Measurements from ENCODE around the gene POLA2.
"Not testable (repeated sequence)": the region's sequence is repeated elsewhere in the genome, so short reads cannot be mapped to it uniquely, and the experiment has no call there.

Gene POLA2

GRCh38 chr11:65261591-65262380 is at the start of gene POLA2:
TSS of gene POLA2 (plus strand) at chr11:65261962. CDS start at chr11:65262293, 331 bp downstream.
- DNase-seq (ENCODE audit: low read depth) = peak; percentile 89

GRCh38 chr11:65212226-65212801 is 49.4 kb upstream of the POLA2 start:
- DNase-seq (ENCODE audit: low read depth) = no peak

GRCh38 chr11:65213322-65214211 is 48.2 kb upstream of the POLA2 start:
- DNase-seq (ENCODE audit: low read depth) = no peak

DNA sequence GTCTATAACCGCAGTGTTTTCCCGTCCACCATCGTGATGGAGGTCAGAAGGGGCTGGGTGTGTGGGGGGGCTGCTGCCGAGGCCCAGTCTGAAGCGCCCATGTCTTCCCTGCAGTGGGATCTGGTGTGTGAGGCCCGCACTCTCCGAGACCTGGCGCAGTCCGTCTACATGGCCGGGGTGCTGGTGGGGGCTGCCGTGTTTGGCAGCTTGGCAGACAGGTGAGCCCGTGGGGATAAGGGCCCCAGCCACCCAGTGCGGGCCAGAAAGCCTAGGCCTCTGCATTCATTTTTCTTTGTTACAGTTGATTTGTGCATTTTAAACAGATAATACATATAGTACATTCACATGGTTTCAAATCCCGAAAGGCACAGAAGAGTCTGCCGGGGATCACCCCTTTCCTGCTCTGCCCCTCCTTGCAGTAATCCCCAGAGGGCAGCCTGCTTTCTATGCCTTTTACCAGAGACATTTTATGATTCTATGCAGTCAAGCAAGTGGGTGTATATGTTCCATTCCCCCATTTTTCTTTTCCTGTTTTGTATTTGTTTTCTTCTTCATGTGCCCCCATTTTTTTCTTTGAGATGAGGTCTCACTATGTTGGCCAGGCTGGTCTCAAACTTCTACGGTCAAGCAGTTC is 47.4 kb upstream of the POLA2 start:
- no peak for DNase-seq (ENCODE audit: low read depth)

DNA sequence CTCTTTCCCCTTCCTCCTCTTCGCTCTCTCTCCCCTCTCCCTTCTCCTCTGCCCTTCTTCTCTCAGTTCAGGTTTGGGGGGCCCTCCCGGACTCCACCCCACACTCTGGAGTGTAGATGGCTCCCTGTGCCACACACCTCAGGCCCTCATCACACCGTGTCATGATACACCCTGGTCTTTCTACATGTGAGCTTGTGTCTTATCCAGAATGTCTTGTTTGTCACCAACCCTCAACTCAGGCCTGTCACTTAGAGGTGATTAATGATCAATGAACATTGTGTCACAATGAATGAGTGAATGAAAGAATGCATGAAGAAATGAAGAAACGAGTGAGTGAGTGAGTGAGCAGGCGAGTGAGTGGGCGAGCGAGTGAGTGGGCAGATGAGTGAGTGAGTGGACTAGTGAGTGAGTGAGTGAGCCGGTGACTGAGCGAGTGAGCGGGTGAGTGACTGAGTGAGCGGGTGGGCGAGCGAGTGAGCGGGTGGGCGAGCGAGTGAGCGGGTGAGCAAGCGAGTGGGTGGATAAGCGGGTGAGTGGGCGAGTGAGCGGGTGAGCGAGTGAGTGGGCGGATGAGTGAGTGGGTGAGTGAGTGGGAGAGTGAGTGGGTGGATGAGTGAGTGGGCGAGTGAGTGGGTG is 46.2 kb upstream of the POLA2 start:
- DNase-seq (ENCODE audit: low read depth) = no peak

DNA sequence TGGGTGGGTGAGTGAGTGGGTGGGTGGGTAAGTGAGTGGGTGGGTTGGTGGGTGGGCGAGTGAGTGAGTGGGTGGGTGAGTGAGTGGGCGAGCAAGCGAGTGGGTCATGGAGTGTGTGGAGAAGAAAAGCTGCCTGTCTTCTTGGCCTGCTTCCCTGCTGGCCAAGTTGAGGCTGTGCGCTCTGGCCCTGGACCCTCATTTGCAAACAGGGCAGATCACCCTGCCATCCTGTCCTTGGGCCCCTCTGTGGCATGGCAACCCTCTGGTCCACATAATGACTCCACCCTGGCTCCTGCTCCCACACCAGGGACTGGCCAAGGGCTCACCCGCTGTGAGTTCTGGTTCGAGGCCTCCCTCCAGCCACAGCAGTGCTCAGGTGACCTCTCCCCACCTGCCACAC is 44.9 kb upstream of the POLA2 start:
- no peak for DNase-seq (ENCODE audit: low read depth)

DNA sequence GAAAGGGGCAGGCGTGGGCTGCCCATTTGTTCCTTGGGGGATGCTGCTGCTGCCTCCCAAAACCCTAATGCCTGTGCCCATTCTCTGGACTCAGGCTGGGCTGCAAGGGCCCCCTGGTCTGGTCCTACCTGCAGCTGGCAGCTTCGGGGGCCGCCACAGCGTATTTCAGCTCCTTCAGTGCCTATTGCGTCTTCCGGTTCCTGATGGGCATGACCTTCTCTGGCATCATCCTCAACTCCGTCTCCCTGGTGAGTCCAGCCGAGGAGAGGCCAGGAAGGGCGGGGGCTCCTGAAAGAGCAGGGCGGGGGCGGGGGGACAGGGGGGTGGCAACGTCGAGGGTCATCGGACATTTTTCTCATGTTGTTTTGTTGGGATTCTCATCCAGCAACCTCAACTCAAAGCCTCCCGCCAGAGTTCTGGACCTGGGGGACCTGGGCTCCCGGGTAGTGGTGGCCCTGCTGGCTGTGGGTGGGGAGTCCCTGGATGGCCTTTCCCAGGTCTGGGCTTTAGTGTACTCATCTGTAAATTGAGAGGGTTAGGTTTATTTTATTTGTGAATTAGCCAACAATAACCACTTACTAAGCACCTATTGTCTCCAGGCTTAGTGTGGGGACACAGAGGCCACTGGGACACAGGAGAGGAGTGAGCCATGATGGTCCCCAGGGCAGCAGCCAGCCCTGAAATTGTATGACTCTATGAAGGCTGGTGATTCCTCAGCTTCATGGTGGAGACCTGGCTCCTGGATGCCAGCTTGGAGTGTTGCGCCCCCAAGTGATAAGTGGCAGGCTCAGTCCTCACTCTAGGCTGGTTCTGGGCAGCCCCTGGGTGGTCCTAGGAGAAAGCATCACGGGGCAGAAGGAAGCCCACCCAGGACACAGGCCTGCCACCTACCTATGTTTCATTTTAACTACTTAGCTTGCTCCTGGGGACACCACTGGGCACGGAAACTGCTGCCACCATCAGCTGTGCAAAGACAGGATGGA is 44.0 kb upstream of the POLA2 start:
- no peak for DNase-seq (ENCODE audit: low read depth)

GRCh38 chr11:65218446-65218845 is 43.3 kb upstream of the POLA2 start:
- DNase-seq (ENCODE audit: low read depth) = no peak

GRCh38 chr11:65219930-65220213 is 41.9 kb upstream of the POLA2 start:
- DNase-seq (ENCODE audit: low read depth) = no peak

GRCh38 chr11:65221026-65221425 is 40.7 kb upstream of the POLA2 start:
- no peak for DNase-seq (ENCODE audit: low read depth)

GRCh38 chr11:65223011-65223410 is 38.8 kb upstream of the POLA2 start:
- no peak for DNase-seq (ENCODE audit: low read depth)

DNA sequence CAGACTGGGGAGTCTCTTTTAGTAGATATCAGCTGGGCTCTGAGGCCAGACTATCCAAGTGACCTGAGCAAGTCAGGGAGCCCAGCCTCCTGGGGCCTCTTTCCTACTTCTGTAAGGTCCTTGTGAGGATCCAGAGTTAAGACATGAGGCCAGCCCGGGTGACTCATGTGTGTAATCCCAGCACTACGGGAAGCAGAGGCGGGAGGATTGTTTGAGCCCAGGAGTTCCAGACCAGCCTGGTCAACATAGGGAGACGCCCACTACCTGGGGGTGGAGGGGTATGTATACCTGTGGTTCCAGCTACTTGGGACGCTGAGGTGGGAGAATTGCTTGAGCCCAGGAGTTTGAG is 36.9 kb upstream of the POLA2 start:
- no peak for DNase-seq (ENCODE audit: low read depth)

GRCh38 chr11:65225279-65226102 is 36.3 kb upstream of the POLA2 start:
- DNase-seq (ENCODE audit: low read depth) = peak; percentile 34

- DNase-seq (ENCODE audit: low read depth) = no peak
Measured at GRCh38 chr11:65226103-65226442, 35.7 kb upstream of the POLA2 start.

DNA sequence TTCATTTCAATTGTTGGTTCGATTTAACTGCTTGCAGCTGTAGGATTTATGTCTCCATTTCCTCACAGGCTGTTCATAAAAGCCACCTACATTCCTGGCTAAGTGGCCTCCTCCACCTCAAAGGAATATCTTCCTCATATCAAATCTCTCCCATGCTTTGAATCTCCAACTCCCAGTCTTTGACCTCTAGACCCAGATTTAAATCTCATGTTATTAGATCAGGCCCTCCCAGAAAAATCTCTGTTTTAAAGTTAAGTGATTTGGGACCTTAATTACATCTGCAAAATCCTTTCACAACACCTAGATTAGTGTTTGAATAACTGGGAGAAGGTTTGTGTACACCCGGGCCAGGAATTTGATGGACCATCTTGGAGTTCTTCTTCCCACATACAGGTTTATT is 33.9 kb upstream of the POLA2 start:
- DNase-seq (ENCODE audit: low read depth) = no peak

DNA sequence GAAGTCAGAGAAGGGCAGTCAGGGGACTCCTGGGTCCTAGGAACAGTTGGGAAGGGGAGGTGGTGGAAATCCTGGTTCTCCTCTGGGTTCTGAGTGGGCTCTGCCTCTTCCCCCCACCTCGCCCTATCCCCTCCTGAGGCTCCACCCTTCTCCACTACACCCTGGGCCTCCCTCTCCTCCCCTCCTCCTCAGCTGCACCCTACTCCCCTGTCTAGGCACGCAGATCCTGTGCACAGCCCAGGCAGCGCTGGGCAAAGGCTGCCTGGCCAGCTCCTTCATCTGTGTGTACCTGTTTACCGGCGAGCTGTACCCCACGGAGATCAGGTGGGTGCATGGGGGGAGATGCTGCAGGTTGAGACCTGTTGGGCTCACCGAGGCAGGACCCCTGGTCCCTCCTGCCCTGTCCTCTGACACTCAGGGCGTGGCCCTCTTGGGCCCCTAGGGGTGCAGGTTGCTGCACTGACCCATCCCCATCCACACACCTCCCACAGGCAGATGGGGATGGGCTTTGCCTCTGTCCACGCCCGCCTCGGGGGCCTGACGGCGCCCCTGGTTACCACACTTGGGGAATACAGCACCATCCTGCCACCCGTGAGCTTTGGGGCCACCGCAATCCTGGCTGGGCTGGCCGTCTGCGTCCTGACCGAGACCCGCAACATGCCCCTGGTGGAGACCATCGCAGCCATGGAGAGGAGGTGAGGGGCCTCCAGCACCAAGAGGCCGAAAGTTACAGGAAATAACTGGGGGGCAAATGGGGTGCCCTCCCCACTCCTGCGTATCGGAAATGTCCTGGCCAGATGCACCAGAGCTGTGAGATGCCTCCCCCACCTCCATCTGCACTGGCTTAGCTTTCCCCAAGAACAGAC is 25.3 kb upstream of the POLA2 start:
- DNase-seq (ENCODE audit: low read depth) = no peak

- DNase-seq (ENCODE audit: low read depth) = not testable (repeated sequence)
Measured at GRCh38 chr11:65238302-65238701, 23.5 kb upstream of the POLA2 start.

DNA sequence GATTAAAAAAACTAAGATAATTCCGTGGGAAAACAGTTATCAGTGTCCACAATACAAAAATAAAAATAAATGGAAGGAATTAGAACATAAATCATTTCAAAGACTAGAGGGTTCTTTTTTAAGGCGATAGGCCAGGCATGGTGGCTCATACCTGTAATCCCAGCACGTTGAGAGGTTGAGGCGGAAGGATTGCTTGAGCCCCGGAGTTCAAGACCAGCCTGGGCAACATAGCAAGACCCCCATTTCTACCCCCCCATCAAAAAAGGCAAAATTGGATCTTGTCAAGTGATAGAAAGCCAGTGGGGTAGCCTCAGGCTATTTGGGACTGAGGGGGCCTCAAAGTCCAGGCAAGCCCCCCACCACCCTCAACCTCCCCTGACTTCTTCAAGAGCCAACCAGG is 20.6 kb upstream of the POLA2 start:
- DNase-seq (ENCODE audit: low read depth) = no peak

DNA sequence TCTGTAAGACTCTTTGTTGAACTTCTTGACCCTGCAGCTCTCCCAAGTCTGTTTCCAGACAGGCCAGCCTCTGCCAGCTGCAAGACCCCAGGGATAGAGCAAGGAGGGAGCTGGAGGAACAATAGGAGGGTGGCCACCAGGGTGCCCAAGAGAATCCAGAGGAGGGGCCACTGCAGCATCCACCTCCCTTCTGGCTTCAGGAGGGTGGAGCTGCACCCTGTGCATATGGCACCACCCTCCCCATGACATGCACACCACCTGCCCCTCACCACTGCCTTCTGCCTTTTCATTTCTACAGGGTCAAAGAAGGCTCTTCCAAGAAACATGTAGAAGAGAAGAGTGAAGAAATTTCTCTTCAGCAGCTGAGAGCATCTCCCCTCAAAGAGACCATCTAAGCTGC is 20.1 kb upstream of the POLA2 start:
- no peak for DNase-seq (ENCODE audit: low read depth)
